GM13977 (cell line): ENCODE measurements around the gene NT5DC2.

Experiments used
- DNase-seq: peaks from one replicate; pipeline ENCODE4 v3.0.0; 2012; ENCODE audit warnings: low spot score
- in situ Hi-C: fragments of 300-500 bp; cut with MboI; formaldehyde crosslinking; loops from one replicate; pipeline ENCODE4 v1.12.0; 2022; ENCODE audit warnings: low sequenced_read_pairs, low pct_unique_long_range_greater_than_20kb, mixed read lengths, inconsistent platforms; ENCODE audit not compliant: unreplicated experiment
- TF ChIP-seq, protein P1 (sequence below): IDR thresholded peaks from 2 replicates; pipeline ENCODE4 v1.5.1; 2012; ENCODE audit warnings: mild to moderate bottlenecking, control low read depth; ENCODE audit not compliant: insufficient read depth; ENCODE audit errors: extremely low read depth, missing control alignments

Gene NT5DC2

DNA sequence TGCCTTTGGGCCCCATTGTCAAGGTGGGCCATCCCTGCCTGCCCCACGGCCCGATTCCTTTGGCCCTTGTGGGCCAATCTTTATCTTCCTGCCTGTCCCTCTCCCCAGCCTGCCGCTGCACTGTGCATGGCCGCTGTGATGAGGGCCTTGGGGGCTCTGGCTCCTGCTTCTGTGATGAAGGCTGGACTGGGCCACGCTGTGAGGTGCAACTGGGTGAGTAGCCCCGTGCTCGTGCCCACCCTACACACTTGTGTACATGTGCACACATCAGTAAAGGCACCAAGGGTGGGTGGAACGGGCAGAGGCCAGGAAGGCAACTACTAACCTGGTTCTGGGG is 12.2 kb downstream of the NT5DC2 start:
- DNase-seq, result no peak
- TF ChIP-seq, protein P1, sequence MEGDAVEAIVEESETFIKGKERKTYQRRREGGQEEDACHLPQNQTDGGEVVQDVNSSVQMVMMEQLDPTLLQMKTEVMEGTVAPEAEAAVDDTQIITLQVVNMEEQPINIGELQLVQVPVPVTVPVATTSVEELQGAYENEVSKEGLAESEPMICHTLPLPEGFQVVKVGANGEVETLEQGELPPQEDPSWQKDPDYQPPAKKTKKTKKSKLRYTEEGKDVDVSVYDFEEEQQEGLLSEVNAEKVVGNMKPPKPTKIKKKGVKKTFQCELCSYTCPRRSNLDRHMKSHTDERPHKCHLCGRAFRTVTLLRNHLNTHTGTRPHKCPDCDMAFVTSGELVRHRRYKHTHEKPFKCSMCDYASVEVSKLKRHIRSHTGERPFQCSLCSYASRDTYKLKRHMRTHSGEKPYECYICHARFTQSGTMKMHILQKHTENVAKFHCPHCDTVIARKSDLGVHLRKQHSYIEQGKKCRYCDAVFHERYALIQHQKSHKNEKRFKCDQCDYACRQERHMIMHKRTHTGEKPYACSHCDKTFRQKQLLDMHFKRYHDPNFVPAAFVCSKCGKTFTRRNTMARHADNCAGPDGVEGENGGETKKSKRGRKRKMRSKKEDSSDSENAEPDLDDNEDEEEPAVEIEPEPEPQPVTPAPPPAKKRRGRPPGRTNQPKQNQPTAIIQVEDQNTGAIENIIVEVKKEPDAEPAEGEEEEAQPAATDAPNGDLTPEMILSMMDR, result no peak
- in situ Hi-C loops, result no loop called here

DNA sequence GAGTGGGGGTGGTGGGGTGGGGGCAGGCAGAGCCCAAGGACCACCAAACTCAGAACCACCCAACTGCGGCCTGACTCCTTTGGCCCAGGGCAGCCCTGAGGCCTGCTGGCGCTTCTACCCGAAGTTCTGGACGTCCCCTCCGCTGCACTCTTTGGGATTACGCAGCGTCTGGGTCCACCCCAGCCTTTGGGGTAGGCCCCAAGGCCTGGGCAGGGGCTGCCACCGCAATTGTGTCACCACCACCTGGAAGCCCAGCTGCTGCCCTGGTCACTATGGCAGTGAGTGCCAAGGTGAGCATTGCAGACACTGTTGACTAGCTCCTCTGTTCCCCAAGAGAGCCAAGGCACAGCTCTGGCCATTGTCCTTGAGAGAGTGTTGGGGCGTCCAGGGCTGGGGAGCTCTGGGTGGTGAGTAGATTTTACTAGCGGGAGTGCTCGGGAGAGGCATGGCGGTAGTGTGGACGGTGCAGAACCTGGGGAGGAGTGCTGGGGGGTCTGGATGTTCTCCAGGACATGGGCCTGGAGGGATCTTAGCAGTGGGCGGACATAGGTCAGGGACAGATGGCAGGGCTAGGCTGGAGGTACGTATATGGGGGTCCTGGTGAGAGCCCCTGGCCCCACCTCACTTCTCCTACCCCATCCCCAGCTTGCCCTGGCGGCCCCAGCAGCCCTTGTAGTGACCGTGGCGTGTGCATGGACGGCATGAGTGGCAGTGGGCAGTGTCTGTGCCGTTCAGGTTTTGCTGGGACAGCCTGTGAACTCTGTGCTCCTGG is 12.8 kb downstream of the NT5DC2 start:
- no peak for DNase-seq
- in situ Hi-C loops, result no loop called here
- TF ChIP-seq, protein P1, result no peak

DNA sequence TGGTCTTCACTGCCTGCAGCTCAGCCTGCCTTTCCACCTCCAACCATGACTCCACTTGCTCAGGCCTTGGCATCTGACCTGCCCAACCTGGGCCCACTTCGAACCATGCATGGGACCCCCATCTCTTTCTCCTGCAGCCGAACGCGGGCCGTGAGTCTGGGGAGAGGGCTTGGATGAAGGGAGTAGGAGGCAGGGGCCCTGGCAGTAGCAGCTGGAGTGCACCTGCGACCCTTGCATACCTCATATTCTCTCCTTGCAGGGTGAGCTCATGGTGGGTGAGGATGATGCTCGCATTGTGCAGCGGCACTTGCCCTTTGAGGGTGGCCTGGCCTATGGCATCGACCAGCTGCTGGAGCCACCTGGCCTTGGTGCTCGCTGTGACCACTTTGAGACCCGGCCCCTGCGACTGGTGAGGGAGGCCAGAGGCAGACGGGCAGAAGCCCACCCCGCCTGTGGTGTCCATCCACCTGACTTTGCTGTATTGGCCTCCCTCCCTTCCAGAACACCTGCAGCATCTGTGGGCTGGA is 13.5 kb downstream of the NT5DC2 start:
- TF ChIP-seq, protein P1, result no peak
- in situ Hi-C loops, result no loop called here
- no peak for DNase-seq

DNA sequence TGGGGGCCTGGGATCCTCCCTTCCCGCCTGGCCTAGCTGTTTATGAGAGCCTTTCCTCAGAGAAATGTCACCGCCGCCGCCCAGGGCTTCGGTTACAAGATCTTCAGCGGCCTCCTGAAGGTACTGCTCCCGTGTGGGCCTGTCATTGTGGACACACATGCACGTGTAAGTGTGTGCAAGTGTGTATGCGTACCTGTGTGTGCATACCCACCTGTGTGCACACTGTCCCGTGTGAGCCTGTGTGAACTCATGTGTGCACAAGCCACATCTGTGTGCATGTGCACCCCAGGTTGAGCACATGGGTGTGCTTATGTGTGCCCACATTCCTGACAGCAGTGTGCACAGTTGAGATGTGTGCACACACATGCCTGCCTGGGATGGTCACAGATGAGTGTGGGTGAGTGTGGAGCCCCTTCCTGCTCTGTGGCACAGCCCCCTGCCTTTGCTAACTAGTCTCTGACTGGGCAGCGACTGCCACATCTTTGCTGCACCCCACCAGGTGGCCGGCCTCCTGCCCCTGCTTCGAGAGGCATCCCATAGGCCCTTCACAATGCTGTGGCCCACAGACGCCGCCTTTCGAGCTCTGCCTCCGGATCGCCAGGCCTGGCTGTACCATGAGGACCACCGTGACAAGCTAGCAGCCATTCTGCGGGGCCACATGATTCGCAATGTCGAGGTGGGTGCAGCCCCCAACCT is 14.1 kb downstream of the NT5DC2 start:
- DNase-seq, result no peak
- TF ChIP-seq, protein P1, result no peak
- in situ Hi-C loops, result no loop called here

- TF ChIP-seq, protein P1, result no peak
- in situ Hi-C loops, result no loop called here
- DNase-seq, result no peak
Measured at GRCh38 chr3:52518723-52519444, 14.8 kb downstream of the NT5DC2 start.

DNA sequence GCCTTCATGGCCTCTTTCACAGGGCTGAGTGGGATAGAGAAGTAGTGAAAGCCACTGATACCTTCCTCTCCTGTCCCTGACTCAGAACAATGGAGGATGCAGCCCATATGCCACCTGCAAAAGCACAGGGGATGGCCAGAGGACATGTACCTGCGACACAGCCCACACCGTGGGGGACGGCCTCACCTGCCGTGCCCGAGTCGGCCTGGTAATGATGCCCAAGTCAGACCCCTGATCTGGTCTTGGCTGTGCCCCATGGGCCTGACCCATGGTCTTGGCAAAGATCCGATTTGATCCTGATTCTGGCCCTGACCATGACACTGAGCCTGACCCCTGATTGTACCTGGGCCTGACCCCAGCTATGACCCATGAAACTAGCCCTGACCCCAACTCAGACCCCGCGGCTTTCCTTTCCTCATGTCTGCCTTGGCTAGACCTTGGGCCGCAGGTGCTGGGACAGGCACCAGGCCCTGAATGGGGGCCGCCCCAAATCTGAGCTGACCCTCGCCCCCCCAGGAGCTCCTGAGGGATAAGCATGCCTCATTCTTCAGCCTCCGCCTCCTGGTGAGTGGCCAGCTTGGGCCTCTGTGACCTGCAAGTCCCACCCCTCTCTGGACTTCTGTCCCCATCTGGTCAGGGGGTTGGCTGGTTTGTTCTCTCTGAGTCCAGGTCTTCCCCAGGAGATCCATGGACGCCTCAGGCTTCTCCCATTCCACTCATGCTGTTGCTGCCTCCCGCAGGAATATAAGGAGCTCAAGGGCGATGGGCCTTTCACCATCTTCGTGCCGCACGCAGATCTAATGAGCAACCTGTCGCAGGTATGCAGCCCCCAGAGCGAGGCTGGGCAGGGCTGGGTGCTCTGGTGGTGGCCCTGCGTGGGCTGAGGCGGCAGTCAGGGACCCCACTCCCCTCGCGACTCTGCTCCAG is 15.6 kb downstream of the NT5DC2 start:
- no peak for DNase-seq
- TF ChIP-seq, protein P1, result no peak
- in situ Hi-C loops, result no loop called here
